A549 (cell line): ENCODE measurements around the gene SOX6.

Source experiments
- CEBPB ChIP-seq, 2 experiments: fragments of >200 bp in 1 of 2; sonication (Bioruptor Twin) in 1 of 2; formaldehyde crosslinking in 1 of 2; IDR thresholded peaks; 2 replicates each; pipeline ENCODE4 v1.6.1; 2012 to 2016
- E2F6 ChIP-seq: IDR thresholded peaks from 2 replicates; pipeline ENCODE4 v1.6.1; 2012; ENCODE audit warnings: low read depth, borderline replicate concordance
- ELK1 ChIP-seq: fragments of 150-350 bp; IDR thresholded peaks from 2 replicates; pipeline ENCODE4 v1.6.1; 2014; ENCODE audit warnings: low read depth, mild to moderate bottlenecking, low read length
- HOXA7 ChIP-seq: fragments of 250-450 bp; sonication (Bioruptor Pico); IDR thresholded peaks from 2 replicates; pipeline ENCODE4 v1.5.0; 2020; ENCODE audit warnings: mild to moderate bottlenecking, moderate library complexity
- NR3C1 ChIP-seq: fragments of >200 bp; sonication (Bioruptor Twin); formaldehyde crosslinking; IDR thresholded peaks from 3 replicates; pipeline ENCODE4 v1.6.1; 2017
- SMC3 ChIP-seq: fragments of >200 bp; sonication (Bioruptor Twin); formaldehyde crosslinking; IDR thresholded peaks from 3 replicates; pipeline ENCODE4 v1.6.1; 2018; ENCODE audit warnings: inconsistent platforms
- USF2 ChIP-seq: fragments of 450-650 bp; IDR thresholded peaks from 2 replicates; pipeline ENCODE4 v1.6.1; 2014; ENCODE audit warnings: antibody characterized with exemption
- TF ChIP-seq, protein P1 (sequence below): IDR thresholded peaks from 2 replicates; pipeline ENCODE4 v1.6.1; 2012
- TF ChIP-seq, protein P2 (sequence below): fragments of 200-600 bp; sonication (generic); IDR thresholded peaks from 2 replicates; pipeline ENCODE4 v1.6.1; 2016; ENCODE audit warnings: antibody characterized with exemption, mild to moderate bottlenecking, moderate library complexity
- TF ChIP-seq, protein P3 (sequence below): fragments of >200 bp; sonication (Bioruptor Twin); formaldehyde crosslinking; IDR thresholded peaks from 3 replicates; pipeline ENCODE4 v1.5.1; 2016

GRCh38 chr11:16293204-16293681, 63.1 kb downstream of the SOX6 start:
- no peak for TF ChIP-seq SMC3
- TF ChIP-seq NR3C1, result no peak
- TF ChIP-seq, protein P1, sequence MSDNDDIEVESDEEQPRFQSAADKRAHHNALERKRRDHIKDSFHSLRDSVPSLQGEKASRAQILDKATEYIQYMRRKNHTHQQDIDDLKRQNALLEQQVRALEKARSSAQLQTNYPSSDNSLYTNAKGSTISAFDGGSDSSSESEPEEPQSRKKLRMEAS, result no peak
- no peak for TF ChIP-seq HOXA7
- TF ChIP-seq, protein P2, sequence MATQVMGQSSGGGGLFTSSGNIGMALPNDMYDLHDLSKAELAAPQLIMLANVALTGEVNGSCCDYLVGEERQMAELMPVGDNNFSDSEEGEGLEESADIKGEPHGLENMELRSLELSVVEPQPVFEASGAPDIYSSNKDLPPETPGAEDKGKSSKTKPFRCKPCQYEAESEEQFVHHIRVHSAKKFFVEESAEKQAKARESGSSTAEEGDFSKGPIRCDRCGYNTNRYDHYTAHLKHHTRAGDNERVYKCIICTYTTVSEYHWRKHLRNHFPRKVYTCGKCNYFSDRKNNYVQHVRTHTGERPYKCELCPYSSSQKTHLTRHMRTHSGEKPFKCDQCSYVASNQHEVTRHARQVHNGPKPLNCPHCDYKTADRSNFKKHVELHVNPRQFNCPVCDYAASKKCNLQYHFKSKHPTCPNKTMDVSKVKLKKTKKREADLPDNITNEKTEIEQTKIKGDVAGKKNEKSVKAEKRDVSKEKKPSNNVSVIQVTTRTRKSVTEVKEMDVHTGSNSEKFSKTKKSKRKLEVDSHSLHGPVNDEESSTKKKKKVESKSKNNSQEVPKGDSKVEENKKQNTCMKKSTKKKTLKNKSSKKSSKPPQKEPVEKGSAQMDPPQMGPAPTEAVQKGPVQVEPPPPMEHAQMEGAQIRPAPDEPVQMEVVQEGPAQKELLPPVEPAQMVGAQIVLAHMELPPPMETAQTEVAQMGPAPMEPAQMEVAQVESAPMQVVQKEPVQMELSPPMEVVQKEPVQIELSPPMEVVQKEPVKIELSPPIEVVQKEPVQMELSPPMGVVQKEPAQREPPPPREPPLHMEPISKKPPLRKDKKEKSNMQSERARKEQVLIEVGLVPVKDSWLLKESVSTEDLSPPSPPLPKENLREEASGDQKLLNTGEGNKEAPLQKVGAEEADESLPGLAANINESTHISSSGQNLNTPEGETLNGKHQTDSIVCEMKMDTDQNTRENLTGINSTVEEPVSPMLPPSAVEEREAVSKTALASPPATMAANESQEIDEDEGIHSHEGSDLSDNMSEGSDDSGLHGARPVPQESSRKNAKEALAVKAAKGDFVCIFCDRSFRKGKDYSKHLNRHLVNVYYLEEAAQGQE, result no peak
- TF ChIP-seq, protein P3, sequence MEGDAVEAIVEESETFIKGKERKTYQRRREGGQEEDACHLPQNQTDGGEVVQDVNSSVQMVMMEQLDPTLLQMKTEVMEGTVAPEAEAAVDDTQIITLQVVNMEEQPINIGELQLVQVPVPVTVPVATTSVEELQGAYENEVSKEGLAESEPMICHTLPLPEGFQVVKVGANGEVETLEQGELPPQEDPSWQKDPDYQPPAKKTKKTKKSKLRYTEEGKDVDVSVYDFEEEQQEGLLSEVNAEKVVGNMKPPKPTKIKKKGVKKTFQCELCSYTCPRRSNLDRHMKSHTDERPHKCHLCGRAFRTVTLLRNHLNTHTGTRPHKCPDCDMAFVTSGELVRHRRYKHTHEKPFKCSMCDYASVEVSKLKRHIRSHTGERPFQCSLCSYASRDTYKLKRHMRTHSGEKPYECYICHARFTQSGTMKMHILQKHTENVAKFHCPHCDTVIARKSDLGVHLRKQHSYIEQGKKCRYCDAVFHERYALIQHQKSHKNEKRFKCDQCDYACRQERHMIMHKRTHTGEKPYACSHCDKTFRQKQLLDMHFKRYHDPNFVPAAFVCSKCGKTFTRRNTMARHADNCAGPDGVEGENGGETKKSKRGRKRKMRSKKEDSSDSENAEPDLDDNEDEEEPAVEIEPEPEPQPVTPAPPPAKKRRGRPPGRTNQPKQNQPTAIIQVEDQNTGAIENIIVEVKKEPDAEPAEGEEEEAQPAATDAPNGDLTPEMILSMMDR, result no peak
- no peak for TF ChIP-seq USF2
- no peak for TF ChIP-seq ELK1
- TF ChIP-seq CEBPB (IDR thresholded peaks at IDR 0.05), result no peak
- TF ChIP-seq E2F6, result no peak
